Bronchial epithelial cell (primary cell): ENCODE data around the gene UBXN1. TPM values are rescaled to one million over a fixed set of nuclear protein-coding genes. Genes with fewer than 3 reads are reported as not detected.
"Not testable (repeated sequence)": the region's sequence is repeated elsewhere in the genome, so short reads cannot be mapped to it uniquely, and the experiment has no call there.

Experiments
- DNase-seq: peaks from one replicate; pipeline ENCODE4 v3.0.0-alpha.2; 2010; ENCODE audit warnings: low read depth
- FAIRE-seq: peaks from 2 replicates; lab custom pipeline; 2011; peaks lifted over from hg19 to GRCh38; lab: Jason Lieb, UNC
- H3K27me3 ChIP-seq: 2 replicates; pipeline ENCODE4 v1.5.1; 2011; ENCODE audit warnings: low read length; ENCODE audit not compliant: control insufficient read depth, insufficient read depth
- H3K36me3 ChIP-seq: 2 replicates; pipeline ENCODE4 v1.5.1; 2011; ENCODE audit warnings: low read length; ENCODE audit not compliant: control insufficient read depth, insufficient read depth
- H3K4me3 ChIP-seq: 2 replicates; pipeline ENCODE4 v1.5.1; 2011; ENCODE audit warnings: mild to moderate bottlenecking, low read depth, low read length, control low read depth
- CTCF ChIP-seq: IDR thresholded peaks from 2 replicates; pipeline ENCODE4 v1.5.1; 2011; ENCODE audit warnings: mild to moderate bottlenecking, moderate library complexity, low read length, control low read depth, inconsistent platforms; ENCODE audit not compliant: insufficient read depth, severe bottlenecking
- total RNA-seq: library from RNA; depleted of rRNA; stranded (reverse); fragments of >200 nt; gene quantifications from 2 replicates; pipeline ENCODE4 v1.2.1, GENCODE V29; 2014

Gene UBXN1
- total RNA-seq, 1 donor from 2014 or later, result 176 TPM

- no peak overlapping the region for H3K4me3 ChIP-seq
- no peaks in the 10 kb centered on the region for H3K27me3 ChIP-seq
- peak; percentile 80 for TF ChIP-seq CTCF
- peak; percentile 68 for DNase-seq
- no peak for FAIRE-seq
- H3K36me3 ChIP-seq, result peaks cover 10% of the 10 kb centered on the region
Observed at GRCh38 chr11:62694455-62695167, 15.7 kb upstream of the UBXN1 start.

GRCh38 chr11:62693624-62694023 is 14.8 kb upstream of the UBXN1 start:
- DNase-seq, H3K4me3 ChIP-seq, FAIRE-seq, H3K36me3 ChIP-seq, H3K27me3 ChIP-seq: not testable (repeated sequence)

- Histone ChIP-seq H3K4me3 (no peak within 1 kb of the TSS), H3K27me3 (no peaks in the 10 kb centered on the region), H3K36me3 (peaks cover 10% of the 10 kb centered on the region)
- DNase-seq (no peak), FAIRE-seq (no peak)
- no peak for TF ChIP-seq CTCF
Observed at GRCh38 chr11:62689421-62690183, 10.7 kb upstream of the UBXN1 start, which contains the start of gene LRRN4CL. Gene LRRN4CL, minus strand, starts transcription at chr11:62689530. Its CDS starts 1,022 bp downstream, at chr11:62688508.

- Histone ChIP-seq H3K4me3 (no peak overlapping the region), H3K36me3 (peaks cover 10% of the 10 kb centered on the region), H3K27me3 (no peaks in the 10 kb centered on the region)
- no peak for TF ChIP-seq CTCF
- FAIRE-seq (no peak), DNase-seq (no peak)
Observed at GRCh38 chr11:62688491-62688890, 9.6 kb upstream of the UBXN1 start.

GRCh38 chr11:62687508-62688396 is 8.9 kb upstream of the UBXN1 start:
- Histone ChIP-seq H3K36me3 (peaks cover 10% of the 10 kb centered on the region), H3K27me3 (no peaks in the 10 kb centered on the region), H3K4me3 (no peak overlapping the region)
- no peak for TF ChIP-seq CTCF
- FAIRE-seq (no peak), DNase-seq (no peak)

GRCh38 chr11:62682518-62682917 is 3.6 kb upstream of the UBXN1 start:
- Histone ChIP-seq H3K36me3 (peaks cover under 1% of the 10 kb centered on the region), H3K27me3 (no peaks in the 10 kb centered on the region), H3K4me3 (no peak overlapping the region)
- DNase-seq (no peak), FAIRE-seq (no peak)
- TF ChIP-seq CTCF, result no peak
